Embryonic facial prominence (tissue), 1 donor: ENCODE results near the gene ZNF514.
"Not testable (repeated sequence)": the region's sequence is repeated elsewhere in the genome, so short reads cannot be mapped to it uniquely, and the experiment has no call there.

Experiments used
- DNase-seq: peaks from one replicate; pipeline ENCODE4 v3.0.0-alpha.2; 2016; ENCODE audit errors: extremely low spot score

Gene ZNF514

DNA sequence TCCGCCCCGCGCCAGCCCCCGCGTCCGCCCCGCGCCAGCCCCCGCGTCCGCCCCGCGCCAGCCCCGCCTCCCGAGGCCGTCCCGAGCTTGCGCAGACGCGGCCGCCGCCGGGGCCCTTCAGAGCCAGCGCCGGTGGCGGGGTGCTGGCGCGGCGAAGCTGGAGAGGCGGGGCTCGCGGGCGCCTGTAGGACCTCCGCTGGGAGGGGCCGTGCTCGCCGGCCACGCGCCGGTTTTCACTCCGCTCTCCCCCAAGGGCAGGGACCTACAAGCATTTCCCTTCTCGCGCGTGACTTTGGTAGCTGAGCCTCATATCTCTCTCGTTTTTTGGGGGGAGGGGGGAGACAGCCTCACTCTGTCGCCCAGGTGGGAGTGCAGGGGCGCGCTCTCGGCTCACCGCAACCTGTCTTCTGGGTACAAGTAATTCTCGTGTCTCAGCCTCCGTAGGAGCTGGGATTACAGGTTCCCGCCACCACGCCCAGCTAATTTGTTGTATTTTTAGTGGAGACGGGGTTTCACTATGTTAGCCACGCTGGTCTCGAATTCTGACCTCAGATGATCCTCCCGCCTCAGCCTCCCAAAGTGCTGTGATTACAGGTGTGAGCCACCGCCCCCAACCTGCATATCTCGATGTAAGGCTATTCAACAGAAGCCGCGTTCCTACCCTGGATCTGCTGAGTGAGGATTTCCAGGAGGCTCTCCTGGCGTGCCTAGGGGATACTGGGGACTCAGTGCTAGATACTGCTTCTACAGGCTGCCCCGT lies at the start of gene ZNF514:
ZNF514 (minus strand) TSS at position 159 of the 760 bp plus-strand sequence. CDS start 6,595 bp downstream, outside the sequence.
- DNase-seq, result peak; percentile 27

GRCh38 chr2:95208106-95208505 lies 48.5 kb upstream of the ZNF514 start:
- DNase-seq, result no peak

DNA sequence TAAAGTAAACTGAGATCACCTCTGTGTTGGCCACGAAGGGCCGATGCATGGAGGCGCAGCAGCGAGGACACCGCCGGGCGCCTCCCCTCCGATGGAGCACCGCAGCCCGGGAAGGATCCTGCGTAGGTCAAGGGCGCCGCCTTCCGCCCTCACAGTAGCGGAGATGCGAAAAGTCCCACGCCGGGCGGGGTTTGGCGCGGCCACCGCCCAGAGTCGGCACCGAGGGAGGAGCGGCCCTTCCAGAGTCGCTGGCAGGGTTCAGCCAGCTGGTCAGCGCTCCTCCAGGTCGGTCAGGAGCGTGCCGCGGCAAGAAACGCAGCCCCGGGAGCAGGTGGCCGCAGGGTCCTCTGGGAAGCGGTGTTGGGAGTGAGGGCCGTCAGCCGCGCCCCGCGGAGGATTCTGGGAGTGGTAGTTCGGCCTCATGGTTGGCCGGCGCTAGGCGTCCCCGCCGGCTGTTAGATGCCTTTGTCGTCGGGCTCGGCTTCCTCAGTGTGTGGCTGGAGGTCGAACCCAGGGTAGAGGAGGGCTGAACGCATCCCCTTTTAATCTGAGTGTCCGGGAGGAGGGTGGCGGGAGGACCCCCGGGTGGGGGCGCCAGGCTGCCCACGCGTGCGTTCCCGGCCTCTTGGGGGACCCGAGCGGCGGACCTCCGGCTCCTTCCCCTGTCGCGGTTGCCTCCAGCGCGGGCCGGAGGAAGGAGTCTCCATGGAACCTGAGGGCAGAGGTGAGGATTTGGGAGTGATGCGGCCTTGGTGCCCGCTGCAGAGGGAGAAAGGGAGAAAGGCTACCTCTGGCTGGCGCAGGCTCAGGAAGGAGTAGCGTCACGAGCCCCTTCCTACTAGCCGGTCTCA lies 47.7 kb upstream of the ZNF514 start, which contains the start of gene ZNF892:
ZNF892 (plus strand) TSS at position 411 of the 851 bp plus-strand sequence; CDS start at position 706, 295 bp downstream.
- peak; percentile 70 for DNase-seq

- DNase-seq, result no peak
These were observed 46.4 kb upstream of the ZNF514 start for GRCh38 chr2:95206096-95206495.

- DNase-seq, result no peak
These were observed 44.7 kb upstream of the ZNF514 start for GRCh38 chr2:95204396-95204795.

DNA sequence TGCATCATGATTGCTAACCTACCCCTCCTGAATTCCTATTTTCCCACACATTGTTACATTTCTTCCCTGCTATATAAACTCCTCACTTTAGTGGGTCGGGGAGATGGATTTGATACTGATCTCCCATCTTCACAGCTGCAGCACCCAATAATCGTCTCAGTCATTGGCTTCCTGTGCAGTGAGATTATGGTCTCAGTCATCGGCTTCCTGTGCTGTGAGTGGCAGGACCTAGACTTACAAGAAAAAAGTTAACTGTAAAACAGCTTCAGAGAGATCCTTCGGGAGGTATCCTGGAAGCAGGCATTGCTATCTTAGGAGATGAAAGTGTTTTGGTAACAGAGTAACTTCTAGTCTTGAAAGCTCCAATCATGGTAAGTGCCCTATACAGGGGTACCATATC lies 44.3 kb upstream of the ZNF514 start:
- DNase-seq, result no peak

DNA sequence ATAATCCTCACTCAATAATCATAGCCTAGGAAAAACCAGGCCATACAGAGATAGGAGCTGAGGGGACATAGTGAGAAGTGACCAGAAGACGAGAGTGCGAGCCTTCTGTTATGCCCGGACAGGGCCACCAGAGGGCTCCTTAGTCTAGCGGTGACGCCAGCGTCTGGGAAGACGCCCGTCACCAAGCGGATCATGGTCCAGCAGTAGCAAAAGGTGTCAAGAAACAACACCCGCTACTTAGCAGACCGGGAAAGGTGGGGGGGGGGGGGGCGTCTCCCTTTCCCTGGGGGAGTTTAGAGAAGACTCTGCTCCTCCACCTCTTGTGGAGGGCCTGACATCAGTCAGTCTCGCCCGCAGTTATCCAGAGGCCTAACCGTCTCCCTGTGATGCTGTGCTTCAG lies 33.3 kb upstream of the ZNF514 start:
- DNase-seq, result not testable (repeated sequence)

DNA sequence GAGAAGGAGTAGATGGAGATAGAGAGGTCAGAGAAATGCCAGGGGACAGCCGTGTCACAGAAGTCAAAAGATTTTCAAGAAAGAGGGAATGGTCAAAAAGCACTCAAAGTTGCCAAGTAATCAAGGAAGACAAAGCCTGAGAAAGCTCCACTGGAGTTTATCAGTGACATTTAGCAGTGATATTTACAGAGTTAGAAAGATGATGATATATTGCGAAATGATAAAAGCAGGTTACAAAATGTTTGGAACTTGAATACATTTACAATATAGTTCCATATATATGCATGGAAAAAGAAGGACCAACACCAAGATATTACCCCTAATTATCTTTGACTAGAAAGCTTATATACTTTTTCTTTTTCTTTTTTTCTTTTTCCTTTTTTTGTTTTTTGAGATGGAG lies 26.3 kb upstream of the ZNF514 start:
- no peak for DNase-seq

DNA sequence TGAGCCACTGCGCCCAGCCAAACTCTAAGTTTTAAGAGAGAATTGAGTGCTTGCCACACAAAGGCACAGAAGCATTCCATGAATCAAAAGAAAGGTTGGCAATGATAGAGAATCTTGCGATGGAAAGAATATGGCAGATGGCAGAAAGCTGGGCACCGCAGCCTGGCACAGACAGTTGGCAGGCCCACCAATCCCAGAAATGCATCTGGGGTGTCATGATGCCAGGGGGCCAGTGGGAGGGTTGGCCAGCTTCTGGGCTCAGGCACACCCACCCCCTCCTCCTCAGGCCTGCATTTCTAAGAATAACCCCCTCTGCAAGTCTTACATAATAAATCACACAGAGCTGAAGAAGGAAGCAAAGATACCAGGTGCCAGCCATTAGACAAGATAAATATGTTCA lies 25.5 kb upstream of the ZNF514 start:
- DNase-seq, result no peak

- DNase-seq, result no peak
These were observed 22.1 kb upstream of the ZNF514 start for GRCh38 chr2:95181774-95182173.

GRCh38 chr2:95179451-95179850 lies 19.8 kb upstream of the ZNF514 start:
- no peak for DNase-seq

GRCh38 chr2:95174031-95174542 lies 14.4 kb upstream of the ZNF514 start:
- no peak for DNase-seq

DNA sequence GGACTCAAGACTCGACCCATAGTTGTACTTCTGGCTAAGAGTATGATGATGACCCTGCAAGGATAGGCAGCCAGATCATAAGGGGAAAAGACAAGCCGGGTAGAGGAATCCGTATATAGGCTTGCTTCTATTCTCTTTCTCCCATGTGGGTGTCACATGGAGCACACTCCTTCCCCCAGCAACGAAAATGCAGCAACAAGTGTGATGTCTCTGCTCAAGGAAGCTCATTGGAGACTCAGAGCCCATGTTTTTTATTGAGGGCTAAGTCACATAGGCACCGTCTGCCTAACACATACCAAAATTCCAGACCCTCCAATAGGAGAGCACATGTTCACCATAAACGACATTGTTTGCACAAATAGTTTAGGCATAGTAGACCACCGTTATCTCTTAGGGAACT lies 12.3 kb upstream of the ZNF514 start:
- DNase-seq, result no peak

GRCh38 chr2:95166065-95166763 lies 6.6 kb upstream of the ZNF514 start:
- no peak for DNase-seq

GRCh38 chr2:95165371-95166064 lies 5.9 kb upstream of the ZNF514 start, which contains the start of gene ZNF2:
Gene ZNF2 (plus strand): TSS chr2:95165809. CDS start chr2:95176227, 10,418 bp downstream.
- peak; percentile 96 for DNase-seq

DNA sequence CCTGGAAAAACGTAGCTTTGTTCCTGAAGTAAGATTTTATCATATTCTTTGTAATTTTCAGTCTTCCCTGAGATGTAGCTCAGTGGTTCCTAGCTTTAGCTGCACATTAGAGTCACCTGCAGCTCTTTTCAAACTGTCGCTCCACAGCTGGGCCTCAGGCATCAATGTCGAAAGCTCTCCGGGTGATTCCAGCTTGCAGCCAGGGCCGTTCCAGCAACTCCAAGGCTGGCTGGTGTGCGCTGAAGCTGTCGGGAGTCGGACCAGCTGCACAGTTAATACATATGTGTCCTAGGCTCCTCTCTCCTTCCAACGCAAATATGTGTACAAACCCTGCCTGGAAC lies 5.4 kb upstream of the ZNF514 start:
- no peak for DNase-seq

GRCh38 chr2:95158891-95159619 lies 593 bp downstream of the ZNF514 start:
- DNase-seq, result no peak

- no peak for DNase-seq
These were observed 1.2 kb downstream of the ZNF514 start for GRCh38 chr2:95158441-95158840.

DNA sequence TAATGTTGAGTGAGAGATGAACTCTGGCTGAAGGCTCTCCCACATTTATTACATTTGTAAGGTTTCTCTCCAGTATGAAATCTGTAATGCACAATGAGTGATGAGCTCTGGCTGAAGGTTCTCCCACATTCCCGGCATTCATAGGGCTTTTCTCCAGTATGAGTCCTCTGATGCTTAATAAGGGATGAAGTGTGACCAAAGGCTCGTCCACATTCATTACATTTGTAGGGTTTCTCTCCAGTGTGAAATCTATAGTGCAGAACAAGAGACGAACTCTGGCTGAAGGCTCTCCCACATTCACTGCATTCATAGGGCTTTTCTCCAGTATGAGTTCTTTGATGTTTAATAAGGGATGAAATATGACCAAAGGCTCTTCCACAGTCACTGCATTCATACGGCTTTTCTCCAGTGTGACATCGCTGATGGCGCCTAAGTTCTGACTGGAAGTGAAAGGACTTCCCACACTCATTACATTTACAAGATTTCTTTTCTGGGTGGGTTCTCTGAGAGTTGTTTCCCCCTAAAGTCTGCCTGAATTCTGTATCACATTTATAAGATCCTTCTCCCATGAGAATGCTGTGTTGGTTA lies 10.2 kb downstream of the ZNF514 start:
- no peak for DNase-seq

GRCh38 chr2:95143838-95144237 lies 15.8 kb downstream of the ZNF514 start:
- no peak for DNase-seq
